ENCODE results near the gene FGGY. TPM values are rescaled to one million over a fixed set of nuclear protein-coding genes. Genes with fewer than 3 reads are reported as not detected.

Gene FGGY
- total RNA-seq, 1 experiment from 2014 or later = 17.8 TPM

DNA sequence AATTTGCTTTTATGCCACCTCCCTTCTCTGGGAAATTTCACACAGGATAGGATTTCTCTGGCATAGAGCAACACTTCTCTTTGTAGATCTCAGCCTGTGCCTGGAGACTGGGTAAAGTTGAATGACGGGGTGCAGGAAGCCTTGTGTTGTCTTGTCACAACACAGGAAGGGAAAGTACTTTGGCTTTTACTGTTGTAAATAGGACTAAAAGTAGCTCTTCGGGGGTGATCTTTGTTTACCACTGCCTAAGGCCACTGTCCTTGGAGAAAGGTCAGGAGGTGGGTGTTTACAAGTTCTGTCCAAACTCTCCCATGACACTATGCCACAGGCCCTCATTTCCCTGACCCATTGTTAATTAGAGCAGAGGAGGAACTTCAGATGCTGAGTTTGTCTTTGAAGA, 139.7 kb downstream of the FGGY start:
- ChIA-PET POLR2A (ENCODE audit: unreplicated experiment) (no interaction called here), CTCF (no interaction called here)
- peaks cover 9% of the 10 kb centered on the region; the same call in 1 of the 2 replicates for H3K9me3 ChIP-seq (ENCODE audit: insufficient read depth, low read depth)
- no peaks in the 10 kb centered on the region for H3K9me2 ChIP-seq (ENCODE audit: insufficient read depth)
- peaks cover 16% of the 10 kb centered on the region for H3K4me1 ChIP-seq (replicated peaks; ENCODE audit: insufficient read depth)
- no peak overlapping the region for H3K4me3 ChIP-seq
- intact Hi-C loops (cut with micrococcal nuclease; ENCODE audit: unreplicated experiment) = no loop called here
- no peak overlapping the region for H3K27ac ChIP-seq
- TF ChIP-seq, protein P1, sequence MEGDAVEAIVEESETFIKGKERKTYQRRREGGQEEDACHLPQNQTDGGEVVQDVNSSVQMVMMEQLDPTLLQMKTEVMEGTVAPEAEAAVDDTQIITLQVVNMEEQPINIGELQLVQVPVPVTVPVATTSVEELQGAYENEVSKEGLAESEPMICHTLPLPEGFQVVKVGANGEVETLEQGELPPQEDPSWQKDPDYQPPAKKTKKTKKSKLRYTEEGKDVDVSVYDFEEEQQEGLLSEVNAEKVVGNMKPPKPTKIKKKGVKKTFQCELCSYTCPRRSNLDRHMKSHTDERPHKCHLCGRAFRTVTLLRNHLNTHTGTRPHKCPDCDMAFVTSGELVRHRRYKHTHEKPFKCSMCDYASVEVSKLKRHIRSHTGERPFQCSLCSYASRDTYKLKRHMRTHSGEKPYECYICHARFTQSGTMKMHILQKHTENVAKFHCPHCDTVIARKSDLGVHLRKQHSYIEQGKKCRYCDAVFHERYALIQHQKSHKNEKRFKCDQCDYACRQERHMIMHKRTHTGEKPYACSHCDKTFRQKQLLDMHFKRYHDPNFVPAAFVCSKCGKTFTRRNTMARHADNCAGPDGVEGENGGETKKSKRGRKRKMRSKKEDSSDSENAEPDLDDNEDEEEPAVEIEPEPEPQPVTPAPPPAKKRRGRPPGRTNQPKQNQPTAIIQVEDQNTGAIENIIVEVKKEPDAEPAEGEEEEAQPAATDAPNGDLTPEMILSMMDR (conservative IDR thresholded peaks at IDR 0.05) = no peak
- no peak for TF ChIP-seq EZH2 (IDR thresholded peaks at IDR 0.05; ENCODE audit: low read depth)
- H4K20me1 ChIP-seq (ENCODE audit: insufficient read depth) = no peaks in the 10 kb centered on the region
- no peaks in the 10 kb centered on the region for H3K36me3 ChIP-seq (ENCODE audit: low read depth)
- no peak overlapping the region for H3K4me2 ChIP-seq
- no peak overlapping the region for H2AFZ ChIP-seq
- peaks cover 2% of the 10 kb centered on the region; the same call in 1 of the 2 replicates for H3F3A ChIP-seq (ENCODE audit: insufficient read depth, low read depth)
- no TSS peak for BruUV-seq (replicated peaks)
- DNase-seq = no peak
- no peaks in the 10 kb centered on the region for H3K27me3 ChIP-seq (ENCODE audit: insufficient read depth, low read depth)
- no peaks in the 10 kb centered on the region for H3K79me2 ChIP-seq (ENCODE audit: low read depth)

DNA sequence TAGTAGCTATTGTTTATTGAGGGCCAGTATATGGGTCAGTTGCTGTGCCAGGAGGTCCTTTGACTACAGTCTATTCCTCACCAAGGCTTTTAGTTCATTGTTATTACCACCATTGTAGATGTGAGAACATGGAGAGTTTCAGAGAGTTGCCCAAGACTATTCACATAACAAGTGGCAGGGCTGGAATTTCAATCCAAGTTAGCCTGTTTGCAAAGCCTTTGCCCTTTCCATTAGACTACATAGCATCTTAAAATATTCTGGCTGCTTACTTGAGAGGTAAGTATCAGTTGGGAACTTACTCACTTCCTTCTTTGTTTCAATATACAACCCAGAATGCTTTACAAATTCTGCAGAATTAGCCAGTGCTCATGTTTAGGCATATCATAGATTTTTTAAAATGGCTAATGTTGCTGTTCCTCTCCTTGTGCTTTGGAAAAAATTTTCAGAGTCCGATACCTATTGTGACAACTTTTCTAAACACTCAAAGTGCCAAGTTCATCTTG, 141.2 kb downstream of the FGGY start:
- Histone ChIP-seq H3K27me3 (ENCODE audit: insufficient read depth, low read depth) (no peaks in the 10 kb centered on the region), H3K4me2 (no peak overlapping the region), H3K4me3 (no peak overlapping the region), H2AFZ (no peak overlapping the region), H3K4me1 (replicated peaks; ENCODE audit: insufficient read depth) (peaks cover 4% of the 10 kb centered on the region; the same call in 1 of the 2 replicates), H3K36me3 (ENCODE audit: low read depth) (no peaks in the 10 kb centered on the region), H3K79me2 (ENCODE audit: low read depth) (no peaks in the 10 kb centered on the region), H3K27ac (no peak overlapping the region), H4K20me1 (ENCODE audit: insufficient read depth) (no peaks in the 10 kb centered on the region), H3F3A (ENCODE audit: insufficient read depth, low read depth) (no peaks in the 10 kb centered on the region), H3K9me3 (ENCODE audit: insufficient read depth, low read depth) (peaks cover 4% of the 10 kb centered on the region; the same call in 1 of the 2 replicates), H3K9me2 (ENCODE audit: insufficient read depth) (no peaks in the 10 kb centered on the region)
- no peak for DNase-seq
- ChIA-PET CTCF (no interaction called here), POLR2A (ENCODE audit: unreplicated experiment) (no interaction called here)
- TF ChIP-seq, protein P1 (conservative IDR thresholded peaks at IDR 0.05) = no peak
- TF ChIP-seq EZH2 (IDR thresholded peaks at IDR 0.05; ENCODE audit: low read depth) = no peak
- intact Hi-C loops (cut with micrococcal nuclease; ENCODE audit: unreplicated experiment) = no loop called here
- BruUV-seq (replicated peaks) = no TSS peak

- POLR2A ChIA-PET (ENCODE audit: unreplicated experiment) = no interaction called here
- H3K36me3 ChIP-seq (ENCODE audit: low read depth) = no peaks in the 10 kb centered on the region
- no peak overlapping the region for H3K27ac ChIP-seq
- no peak overlapping the region for H3K4me3 ChIP-seq
- TF ChIP-seq, protein P1 (conservative IDR thresholded peaks at IDR 0.05) = no peak
- TF ChIP-seq EZH2 (IDR thresholded peaks at IDR 0.05; ENCODE audit: low read depth) = no peak
- H3F3A ChIP-seq (ENCODE audit: insufficient read depth, low read depth) = no peaks in the 10 kb centered on the region
- no peak for DNase-seq
- BruUV-seq (replicated peaks) = no TSS peak
- intact Hi-C loops (cut with micrococcal nuclease; ENCODE audit: unreplicated experiment) = no loop called here
- no peaks in the 10 kb centered on the region for H3K9me2 ChIP-seq (ENCODE audit: insufficient read depth)
- H3K9me3 ChIP-seq (ENCODE audit: insufficient read depth, low read depth) = no peaks in the 10 kb centered on the region
- H2AFZ ChIP-seq = no peak overlapping the region
- peaks cover 18% of the 10 kb centered on the region for H3K4me1 ChIP-seq (replicated peaks; ENCODE audit: insufficient read depth)
- H3K79me2 ChIP-seq (ENCODE audit: low read depth) = no peaks in the 10 kb centered on the region
- no peaks in the 10 kb centered on the region for H3K27me3 ChIP-seq (ENCODE audit: insufficient read depth, low read depth)
- no peak overlapping the region for H3K4me2 ChIP-seq
- H4K20me1 ChIP-seq (ENCODE audit: insufficient read depth) = no peaks in the 10 kb centered on the region
- CTCF ChIA-PET = no interaction called here
These were observed 145.6 kb downstream of the FGGY start for GRCh38 chr1:59442492-59442891.
